ENCODE results near the gene TRMT1L. TPM values are rescaled to one million over a fixed set of nuclear protein-coding genes. Genes with fewer than 3 reads are reported as not detected.

The TRMT1L gene
- total and polyA plus RNA-seq, 10 donors: 7.7 to 35.6 (median 21.4) TPM

DNA sequence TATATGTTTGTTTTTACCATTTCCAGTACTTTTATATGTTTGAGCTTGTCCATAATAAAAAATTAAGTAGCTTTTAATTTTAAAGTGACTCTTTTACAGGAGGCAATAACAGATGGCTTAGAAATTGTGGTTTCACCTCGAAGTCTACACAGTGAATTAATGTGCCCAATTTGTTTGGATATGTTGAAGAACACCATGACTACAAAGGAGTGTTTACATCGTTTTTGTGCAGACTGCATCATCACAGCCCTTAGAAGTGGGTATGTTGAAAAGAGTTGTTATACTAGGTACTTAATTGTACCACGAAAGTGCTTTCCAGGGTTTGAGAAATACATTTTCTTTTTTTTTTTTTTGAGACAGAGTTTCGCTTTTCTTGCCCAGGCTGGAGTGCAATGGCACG, 65.3 kb downstream of the TRMT1L start:
- intact Hi-C loops (cut with DNase I; ENCODE audit: low total_unique reads): no loop called here

DNA sequence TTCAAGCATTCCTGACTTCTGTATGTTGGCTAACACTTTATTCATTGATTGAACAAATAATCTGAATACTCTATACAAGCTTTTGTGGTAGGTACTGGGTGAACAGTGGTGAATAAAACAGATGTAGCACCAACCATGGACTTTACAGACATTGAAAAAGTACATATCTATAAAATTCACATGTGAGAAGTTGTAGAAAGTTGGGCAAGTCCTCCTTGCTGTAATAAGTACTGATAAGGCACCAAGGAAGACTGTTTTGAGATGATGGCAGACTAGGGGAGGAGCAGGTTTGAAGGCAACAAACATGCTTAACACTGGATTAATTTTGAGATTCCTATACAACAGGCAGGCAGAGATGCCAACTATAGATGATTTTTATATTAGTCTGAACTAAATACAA, 69.0 kb downstream of the TRMT1L start:
- no peak for DNase-seq
- no peaks in the 10 kb centered on the region for H3K27me3 ChIP-seq (replicated peaks in 1 of 7)
- no peak overlapping the region for H3K27ac ChIP-seq
- no peak overlapping the region for H3K4me3 ChIP-seq
- intact Hi-C loops (cut with DNase I; ENCODE audit: low total_unique reads): no loop called here
- TF ChIP-seq, protein P1, sequence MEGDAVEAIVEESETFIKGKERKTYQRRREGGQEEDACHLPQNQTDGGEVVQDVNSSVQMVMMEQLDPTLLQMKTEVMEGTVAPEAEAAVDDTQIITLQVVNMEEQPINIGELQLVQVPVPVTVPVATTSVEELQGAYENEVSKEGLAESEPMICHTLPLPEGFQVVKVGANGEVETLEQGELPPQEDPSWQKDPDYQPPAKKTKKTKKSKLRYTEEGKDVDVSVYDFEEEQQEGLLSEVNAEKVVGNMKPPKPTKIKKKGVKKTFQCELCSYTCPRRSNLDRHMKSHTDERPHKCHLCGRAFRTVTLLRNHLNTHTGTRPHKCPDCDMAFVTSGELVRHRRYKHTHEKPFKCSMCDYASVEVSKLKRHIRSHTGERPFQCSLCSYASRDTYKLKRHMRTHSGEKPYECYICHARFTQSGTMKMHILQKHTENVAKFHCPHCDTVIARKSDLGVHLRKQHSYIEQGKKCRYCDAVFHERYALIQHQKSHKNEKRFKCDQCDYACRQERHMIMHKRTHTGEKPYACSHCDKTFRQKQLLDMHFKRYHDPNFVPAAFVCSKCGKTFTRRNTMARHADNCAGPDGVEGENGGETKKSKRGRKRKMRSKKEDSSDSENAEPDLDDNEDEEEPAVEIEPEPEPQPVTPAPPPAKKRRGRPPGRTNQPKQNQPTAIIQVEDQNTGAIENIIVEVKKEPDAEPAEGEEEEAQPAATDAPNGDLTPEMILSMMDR (IDR thresholded peaks at IDR 0.05 in 8 of 11, conservative IDR thresholded peaks at IDR 0.05 in 3 of 11): no peak
- no peak for TF ChIP-seq POLR2AphosphoS5 (IDR thresholded peaks at IDR 0.05)
- TF ChIP-seq POLR2A (IDR thresholded peaks at IDR 0.05): no peak
- H3K9me3 ChIP-seq: no peaks in the 10 kb centered on the region
- H3K36me3 ChIP-seq: peaks cover 0 to 55% (median 33%) of the 10 kb centered on the region in 6 donors
- H3K4me1 ChIP-seq: no peaks in the 10 kb centered on the region

More for the DNA sequence above, 65.3 kb downstream of the TRMT1L start:
- DNase-seq: no peak
- no peaks in the 10 kb centered on the region for H3K4me1 ChIP-seq
- no peaks in the 10 kb centered on the region for H3K27me3 ChIP-seq (replicated peaks in 1 of 7)
- no peaks in the 10 kb centered on the region for H3K9me3 ChIP-seq
- WGBS, 5 donors: 85 to 91% (median 87%) methylated on average over 5 of the region's 5 CpGs
- no peak overlapping the region for H3K4me3 ChIP-seq
- peaks cover 0 to 92% (median 49%) of the 10 kb centered on the region in 6 donors for H3K36me3 ChIP-seq
- H3K27ac ChIP-seq: no peak overlapping the region
- TF ChIP-seq, protein P1 (IDR thresholded peaks at IDR 0.05 in 8 of 11, conservative IDR thresholded peaks at IDR 0.05 in 3 of 11): no peak
- TF ChIP-seq POLR2AphosphoS5 (IDR thresholded peaks at IDR 0.05) (no peak), POLR2A (IDR thresholded peaks at IDR 0.05) (no peak)

DNA sequence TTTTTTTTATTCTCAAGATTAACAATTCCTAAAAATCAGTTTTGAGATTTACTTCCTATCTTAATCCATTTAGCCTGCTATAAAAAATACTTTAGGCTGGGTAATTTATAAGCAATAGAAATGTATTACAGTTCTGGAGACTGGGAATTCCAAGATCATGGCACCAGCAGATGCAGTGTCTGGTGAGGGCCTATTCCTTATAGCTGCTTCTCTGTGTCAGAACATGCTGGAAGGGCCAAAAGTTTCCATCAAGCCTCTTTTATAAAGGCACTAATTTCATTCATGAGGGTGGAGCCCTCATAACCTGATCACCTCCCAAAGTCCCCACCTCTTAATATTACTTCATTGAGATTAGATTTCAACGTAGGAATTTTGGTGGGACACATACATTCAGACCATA, 69.7 kb downstream of the TRMT1L start:
- H3K27me3 ChIP-seq (replicated peaks in 1 of 7): no peaks in the 10 kb centered on the region
- no peak for DNase-seq
- no peak overlapping the region for H3K4me3 ChIP-seq
- intact Hi-C loops (cut with DNase I; ENCODE audit: low total_unique reads): no loop called here
- no peaks in the 10 kb centered on the region for H3K4me1 ChIP-seq
- TF ChIP-seq, protein P1 (IDR thresholded peaks at IDR 0.05 in 8 of 11, conservative IDR thresholded peaks at IDR 0.05 in 3 of 11): no peak
- H3K9me3 ChIP-seq: no peaks in the 10 kb centered on the region
- WGBS, 5 donors: 92 to 100% (median 97%) methylated on average over 1 of the region's 1 CpG
- H3K27ac ChIP-seq: no peak overlapping the region
- H3K36me3 ChIP-seq: peaks cover 0 to 48% (median 30%) of the 10 kb centered on the region in 6 donors

DNA sequence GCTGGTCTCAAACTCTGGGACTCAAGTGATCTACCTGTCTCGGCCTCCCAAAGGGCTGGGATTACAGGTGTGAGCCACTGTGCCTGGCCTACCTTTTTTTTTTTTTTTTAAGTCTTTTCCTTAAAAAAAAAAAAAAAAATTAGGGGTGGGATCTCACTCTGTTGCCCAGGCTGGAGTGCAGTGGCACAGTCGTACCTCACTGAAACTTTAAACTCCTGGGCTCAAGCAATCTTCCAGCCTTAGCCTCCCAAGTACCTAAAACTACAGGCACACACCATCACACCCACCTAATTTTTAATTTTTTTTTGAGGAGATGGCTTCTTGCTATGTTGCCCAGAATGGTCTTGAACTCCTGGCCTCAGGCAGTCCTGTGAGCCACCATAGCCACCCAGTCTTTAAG, 72.9 kb downstream of the TRMT1L start:
- TF ChIP-seq, protein P1 (IDR thresholded peaks at IDR 0.05 in 8 of 11, conservative IDR thresholded peaks at IDR 0.05 in 3 of 11): no peak
- TF ChIP-seq POLR2A (IDR thresholded peaks at IDR 0.05) (no peak), POLR2AphosphoS5 (IDR thresholded peaks at IDR 0.05) (no peak)
- no peaks in the 10 kb centered on the region for H3K9me3 ChIP-seq
- intact Hi-C loops (cut with DNase I; ENCODE audit: low total_unique reads): no loop called here
- no peak overlapping the region for H3K4me3 ChIP-seq
- 97 to 100% (median 98%) methylated on average over 2 of the region's 2 CpGs for WGBS, 5 donors
- no peaks in the 10 kb centered on the region for H3K27me3 ChIP-seq (replicated peaks in 1 of 7)
- H3K36me3 ChIP-seq: peaks cover 0 to 18% (median 11%) of the 10 kb centered on the region in 6 donors
- no peak for DNase-seq
- no peak overlapping the region for H3K27ac ChIP-seq
- H3K4me1 ChIP-seq: no peaks in the 10 kb centered on the region

Measured in spleen (tissue), 11 donors.